H1 (cell line): ENCODE measurements around the gene ACYP2.

Experiments
- BCL11A ChIP-seq, 2 experiments: IDR thresholded peaks; one replicate each; pipeline ENCODE4 v1.6.1; 2011; ENCODE audit warnings: low read depth in 2 of 2, low read length in 2 of 2, mild to moderate bottlenecking in 2 of 2
- CTCF ChIP-seq, 3 experiments: IDR thresholded peaks; 1 replicate in 2 of 3; 2 replicates in 1 of 3; pipeline versions ENCODE4 v1.5.1 to v1.6.1; 2011; ENCODE audit warnings: low read length in 3 of 3, mild to moderate bottlenecking in 3 of 3, inconsistent platforms in 2 of 3, low read depth in 1 of 3, moderate library complexity in 1 of 3; ENCODE audit not compliant: insufficient read depth in 1 of 3; ENCODE audit errors: control extremely low read depth in 1 of 3
- EP300 ChIP-seq, 2 experiments: IDR thresholded peaks; 1 replicate in 1 of 2; 2 replicates in 1 of 2; pipeline ENCODE4 v1.6.1; 2011 to 2012; ENCODE audit warnings: low read depth in 2 of 2, low read length in 2 of 2, mild to moderate bottlenecking in 2 of 2, borderline replicate concordance in 1 of 2, inconsistent platforms in 1 of 2, moderate library complexity in 1 of 2
- EZH2 ChIP-seq: fragments of 200-600 bp; sonication (generic); IDR thresholded peaks from 2 replicates; pipeline ENCODE4 v1.7.1; 2012; ENCODE audit warnings: low read depth, mild to moderate bottlenecking, moderate library complexity, low read length, inconsistent platforms; ENCODE audit not compliant: severe bottlenecking
- POLR2A ChIP-seq, 2 experiments: IDR thresholded peaks; 1 replicate in 1 of 2; 2 replicates in 1 of 2; pipeline ENCODE4 v1.6.1; 2011; ENCODE audit warnings: low read depth in 2 of 2, low read length in 2 of 2, mild to moderate bottlenecking in 2 of 2; ENCODE audit errors: control extremely low read depth in 1 of 2
- POLR2AphosphoS5 ChIP-seq: IDR thresholded peaks from 2 replicates; pipeline ENCODE4 v1.6.1; 2011; ENCODE audit warnings: low read depth, low read length
- RNF2 ChIP-seq: fragments of 200-900, 300-1000 bp; sonication (generic); IDR thresholded peaks from 2 replicates; pipeline ENCODE4 v1.7.1; 2016; ENCODE audit warnings: borderline replicate concordance, low read depth, mild to moderate bottlenecking, antibody characterized with exemption, low read length; ENCODE audit not compliant: poor library complexity, severe bottlenecking; ENCODE audit errors: missing control alignments
- SIRT6 ChIP-seq: IDR thresholded peaks from one replicate; pipeline ENCODE4 v1.7.1; 2012; ENCODE audit warnings: low read length, inconsistent platforms
- SRF ChIP-seq: IDR thresholded peaks from 2 replicates; pipeline ENCODE4 v1.6.1; 2011; ENCODE audit warnings: mild to moderate bottlenecking, low read depth, low read length, moderate library complexity
- USF2 ChIP-seq: IDR thresholded peaks from 2 replicates; pipeline ENCODE4 v1.6.1; 2011; ENCODE audit warnings: low read length, improper control_type of control experiment
- YY1 ChIP-seq: IDR thresholded peaks from 2 replicates; pipeline ENCODE4 v1.6.1; 2011; ENCODE audit warnings: low read depth, mild to moderate bottlenecking, low read length

- TF ChIP-seq EZH2 (no peak), CTCF (IDR thresholded peaks at IDR 0.05; ENCODE audit: control extremely low read depth in 1 of 3, insufficient read depth in 1 of 3, low read depth in 1 of 3, low read length in 3 of 3) (peak in 1 of 3 experiments; percentile 19; a peak in 1 of 4 replicates), POLR2AphosphoS5 (no peak), YY1 (no peak), RNF2 (no peak), EP300 (IDR thresholded peaks at IDR 0.05; ENCODE audit: borderline replicate concordance in 1 of 2, low read depth in 2 of 2, low read length in 2 of 2) (no peak), BCL11A (IDR thresholded peaks at IDR 0.05; ENCODE audit: low read depth in 2 of 2, low read length in 2 of 2) (no peak), SRF (no peak), USF2 (no peak), POLR2A (IDR thresholded peaks at IDR 0.05; ENCODE audit: control extremely low read depth in 1 of 2, low read depth in 2 of 2, low read length in 2 of 2) (no peak), SIRT6 (no peak)
Observed at GRCh38 chr2:54083021-54083420, 32.4 kb upstream of the ACYP2 start.
